Epidermal melanocyte (primary cell): ENCODE measurements around the gene DLL1.
A peak's percentile ranks its signal among the peaks of the same experiment; 100 is the strongest.
"Not testable (repeated sequence)": the region's sequence is repeated elsewhere in the genome, so short reads cannot be mapped to it uniquely, and the experiment has no call there.

ENCODE experiments used
- DNase-seq: peaks from one replicate; pipeline ENCODE4 v3.0.0; 2011; ENCODE audit warnings: low spot score; ENCODE audit not compliant: insufficient read length

Gene DLL1, protein sequence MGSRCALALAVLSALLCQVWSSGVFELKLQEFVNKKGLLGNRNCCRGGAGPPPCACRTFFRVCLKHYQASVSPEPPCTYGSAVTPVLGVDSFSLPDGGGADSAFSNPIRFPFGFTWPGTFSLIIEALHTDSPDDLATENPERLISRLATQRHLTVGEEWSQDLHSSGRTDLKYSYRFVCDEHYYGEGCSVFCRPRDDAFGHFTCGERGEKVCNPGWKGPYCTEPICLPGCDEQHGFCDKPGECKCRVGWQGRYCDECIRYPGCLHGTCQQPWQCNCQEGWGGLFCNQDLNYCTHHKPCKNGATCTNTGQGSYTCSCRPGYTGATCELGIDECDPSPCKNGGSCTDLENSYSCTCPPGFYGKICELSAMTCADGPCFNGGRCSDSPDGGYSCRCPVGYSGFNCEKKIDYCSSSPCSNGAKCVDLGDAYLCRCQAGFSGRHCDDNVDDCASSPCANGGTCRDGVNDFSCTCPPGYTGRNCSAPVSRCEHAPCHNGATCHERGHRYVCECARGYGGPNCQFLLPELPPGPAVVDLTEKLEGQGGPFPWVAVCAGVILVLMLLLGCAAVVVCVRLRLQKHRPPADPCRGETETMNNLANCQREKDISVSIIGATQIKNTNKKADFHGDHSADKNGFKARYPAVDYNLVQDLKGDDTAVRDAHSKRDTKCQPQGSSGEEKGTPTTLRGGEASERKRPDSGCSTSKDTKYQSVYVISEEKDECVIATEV

DNA sequence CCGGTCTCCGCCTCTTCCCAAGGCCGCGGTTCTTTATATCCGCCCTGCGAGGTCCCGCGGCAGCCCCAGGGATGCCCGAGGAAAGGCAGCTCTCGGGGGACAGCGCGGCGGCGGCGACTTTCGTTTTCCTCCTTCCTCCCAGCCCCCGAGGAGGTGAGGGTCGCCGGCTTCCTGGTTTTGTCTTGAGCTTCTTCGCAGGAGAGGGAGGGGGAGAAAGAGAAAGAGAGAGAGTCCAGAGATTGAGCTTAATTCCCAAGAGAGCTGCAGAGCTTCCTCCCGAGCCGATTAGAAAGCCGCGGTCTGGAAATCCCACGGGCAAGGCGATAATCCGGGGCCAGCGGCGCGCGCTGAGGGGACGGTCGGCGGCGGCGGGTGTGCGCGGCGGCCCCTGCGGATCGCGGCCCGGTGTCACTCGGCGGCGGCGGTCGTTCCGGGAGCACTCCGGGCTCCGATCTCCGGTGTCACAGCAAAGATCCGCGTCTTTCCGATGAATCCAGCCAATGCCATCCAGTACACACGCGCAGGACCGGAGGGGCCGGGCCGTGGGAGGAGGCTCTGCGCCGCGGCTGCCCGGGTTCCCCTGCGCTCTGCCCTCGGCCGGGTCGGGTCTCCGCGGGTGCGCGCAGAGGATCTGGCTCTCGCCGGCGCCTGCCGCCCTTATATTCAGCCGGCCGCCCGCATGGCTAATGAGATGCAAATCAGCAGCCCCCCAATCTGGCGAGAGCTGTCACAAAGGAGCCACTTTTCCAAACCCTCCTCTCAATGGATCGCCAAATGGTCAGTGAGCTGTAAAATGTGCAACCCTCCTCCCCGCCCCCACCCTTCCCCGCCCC, at the start of gene DLL1:
TSS of gene DLL1 (minus strand) at position 783 of the 833 bp plus-strand sequence. CDS start 939 bp downstream, outside the sequence.
- no peak for DNase-seq

DNA sequence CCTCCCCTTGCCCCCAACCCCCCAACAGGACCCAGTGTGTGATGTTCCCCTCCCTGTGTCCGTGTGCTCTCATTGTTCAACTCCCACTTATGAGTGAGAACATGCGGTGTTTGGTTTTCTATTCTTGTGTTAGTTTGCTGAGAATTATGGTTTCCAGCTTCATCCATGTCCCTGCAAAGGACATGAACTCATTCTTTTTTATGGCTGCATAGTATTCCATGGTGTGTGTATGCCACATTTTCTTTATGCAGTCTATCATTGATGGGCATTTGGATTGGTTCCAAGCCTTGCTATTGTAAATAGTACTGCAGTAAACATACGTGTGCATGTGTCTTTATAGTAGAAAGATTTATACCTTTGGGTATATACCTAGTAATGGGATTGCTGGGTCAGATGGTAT, 44.3 kb upstream of the DLL1 start:
- not testable (repeated sequence) for DNase-seq

DNA sequence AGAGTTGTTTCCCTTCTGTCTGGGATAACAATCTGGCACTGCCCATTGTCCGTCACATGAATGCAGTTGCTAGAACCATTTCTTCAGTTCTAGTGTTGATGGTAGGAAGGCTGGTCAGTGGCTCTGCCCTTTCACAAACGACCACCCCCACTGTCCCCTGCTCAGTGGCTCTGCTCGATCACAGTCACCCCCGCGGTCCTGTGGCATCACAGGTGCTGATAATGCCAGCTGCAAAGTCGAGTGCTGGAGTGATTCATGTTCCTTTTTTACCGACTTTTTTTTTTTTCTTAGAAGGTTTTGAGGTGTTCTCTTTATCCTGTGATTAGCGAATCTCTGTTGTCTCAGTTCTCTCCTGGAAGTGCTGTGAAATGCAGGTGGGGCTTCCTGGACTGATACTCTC, 38.4 kb upstream of the DLL1 start:
- DNase-seq: no peak

DNA sequence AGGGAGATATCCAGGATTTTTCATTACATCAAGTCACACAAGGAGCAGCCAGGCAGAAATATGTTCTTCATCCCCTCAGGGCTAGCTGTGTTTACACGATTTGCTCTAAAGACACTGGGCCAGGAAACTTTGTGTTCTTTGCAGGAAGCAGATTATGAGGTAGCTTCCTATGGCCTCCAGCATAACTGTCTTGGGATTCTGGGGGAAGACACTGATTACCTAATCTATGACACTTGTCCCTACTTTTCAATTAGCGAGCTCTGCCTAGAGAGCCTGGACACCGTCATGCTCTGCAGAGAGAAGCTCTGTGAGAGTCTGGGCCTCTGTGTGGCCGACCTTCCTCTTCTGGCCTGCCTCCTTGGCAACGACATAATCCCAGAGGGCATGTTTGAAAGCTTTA, 26.8 kb upstream of the DLL1 start:
- DNase-seq: no peak

DNA sequence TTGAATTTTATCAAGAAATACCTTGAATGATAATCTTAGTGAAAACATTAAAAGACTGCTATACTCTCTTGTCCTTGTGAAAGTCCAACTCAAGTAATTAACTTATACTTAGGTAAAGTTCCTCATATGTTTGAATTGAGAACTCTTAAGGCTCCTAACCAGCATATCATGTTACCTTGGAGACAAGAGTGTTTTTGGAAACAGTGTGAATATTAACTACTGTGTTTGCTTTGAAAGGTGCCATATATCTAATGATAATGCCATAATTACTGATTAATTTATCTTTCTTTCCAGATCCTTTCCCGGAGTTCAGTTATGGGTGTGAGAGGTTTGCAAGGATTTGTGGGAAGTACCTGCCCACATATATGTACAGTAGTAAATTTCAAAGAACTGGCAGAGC, 26.2 kb upstream of the DLL1 start:
- DNase-seq: no peak

DNA sequence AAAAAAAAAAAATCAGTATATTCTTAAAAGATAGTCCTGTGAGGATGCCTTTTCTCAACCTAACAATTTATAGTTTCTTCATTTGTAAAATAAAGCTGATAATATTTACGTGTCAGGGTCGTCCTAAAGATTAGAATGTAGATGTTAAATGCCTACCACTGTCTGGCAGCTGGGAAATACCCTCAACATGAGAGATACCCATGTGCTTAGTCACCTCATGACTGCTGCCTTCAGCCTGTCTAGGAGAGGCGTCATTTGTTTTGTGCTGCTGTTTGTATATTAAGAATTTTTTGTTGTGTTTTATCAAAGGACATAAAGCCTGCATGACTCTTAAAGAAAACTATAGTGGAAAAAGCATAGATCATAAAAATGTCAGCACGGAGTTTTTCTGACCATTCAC, 25.2 kb upstream of the DLL1 start:
- DNase-seq: no peak

DNA sequence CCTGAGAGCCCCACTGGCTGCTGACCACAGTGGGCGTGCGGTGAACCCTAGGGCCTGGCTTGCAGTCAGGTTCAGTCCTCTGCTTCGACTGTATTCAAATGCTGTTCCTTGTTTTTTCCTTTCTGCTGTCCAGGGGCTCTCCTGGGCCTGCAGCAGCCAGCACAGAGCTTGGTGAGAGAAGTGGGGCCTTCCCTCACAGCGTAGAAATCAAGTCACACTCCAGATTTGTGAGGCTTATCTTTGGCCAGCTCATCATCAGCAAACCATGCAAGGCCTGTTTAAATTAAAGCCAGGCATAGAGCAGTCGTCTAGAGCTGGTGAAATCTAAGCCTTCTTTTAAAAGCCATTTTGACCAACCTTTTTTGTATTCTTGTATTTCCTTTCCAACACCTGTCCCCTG, 24.1 kb upstream of the DLL1 start:
- DNase-seq: no peak

DNA sequence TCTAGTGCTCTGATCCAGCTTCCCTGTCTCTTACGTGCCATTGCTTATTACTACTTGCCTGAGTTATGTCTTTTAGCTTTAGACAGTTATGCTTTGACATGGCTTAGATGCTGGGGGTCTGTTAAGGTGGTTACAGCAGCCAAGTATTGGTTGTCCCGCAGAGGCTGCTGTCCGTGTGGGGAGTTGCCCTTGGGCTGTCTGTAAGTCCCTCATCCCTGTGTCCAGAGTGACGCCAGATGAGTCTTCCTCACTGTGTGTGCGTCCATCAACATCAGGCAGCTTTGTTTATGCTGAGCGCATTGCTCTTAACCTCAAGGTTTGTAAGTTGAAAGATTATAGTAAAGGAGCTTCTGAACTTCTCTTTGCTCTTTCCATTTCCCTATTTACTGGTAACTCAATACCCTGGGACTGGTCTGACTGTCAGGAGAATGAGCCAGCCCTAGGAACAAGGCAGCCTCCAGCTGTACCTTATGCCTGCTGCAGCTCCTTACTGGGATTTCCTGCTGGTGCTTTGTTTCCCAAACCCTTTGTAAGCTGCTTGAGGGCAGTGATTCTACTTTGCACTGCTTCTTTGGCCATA, 22.9 kb upstream of the DLL1 start:
- DNase-seq: no peak

DNA sequence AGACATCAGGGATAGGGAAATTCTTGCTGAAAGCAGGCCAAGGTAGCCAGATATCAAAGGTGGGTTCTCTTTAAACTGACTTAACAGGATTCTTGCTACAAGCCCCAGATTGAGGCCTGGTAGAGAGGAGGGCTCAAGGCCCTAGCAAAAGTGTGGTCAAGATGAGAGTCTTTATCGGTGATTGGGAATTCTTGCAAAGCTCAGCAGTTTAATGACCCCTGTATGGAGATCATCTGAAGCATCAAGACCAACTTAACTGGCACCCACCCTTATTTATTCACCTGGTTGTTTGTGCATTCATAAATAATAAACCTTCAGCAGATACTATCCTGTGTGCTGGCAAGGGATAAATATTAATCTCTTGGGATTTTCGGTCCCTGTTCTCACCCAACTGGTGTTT, 22.0 kb upstream of the DLL1 start:
- no peak for DNase-seq

DNA sequence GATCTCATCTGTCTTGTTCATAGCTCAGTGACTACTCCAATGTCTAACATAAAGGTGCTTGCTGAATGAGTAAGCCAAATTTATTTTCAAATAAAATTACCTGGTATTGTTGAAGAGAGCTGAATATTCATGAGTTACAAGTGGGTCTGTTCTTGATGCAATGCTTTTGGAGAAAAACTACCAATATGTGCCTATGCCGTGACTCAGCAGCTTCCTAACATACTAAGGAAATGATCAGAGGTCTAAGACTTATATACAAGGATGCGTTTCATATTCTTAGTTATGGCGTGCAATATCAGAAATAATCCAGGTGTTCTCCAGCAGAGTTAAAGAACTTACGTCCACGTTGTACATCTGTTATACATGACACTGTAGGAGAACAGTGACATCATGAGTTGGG, 20.8 kb upstream of the DLL1 start:
- no peak for DNase-seq

DNA sequence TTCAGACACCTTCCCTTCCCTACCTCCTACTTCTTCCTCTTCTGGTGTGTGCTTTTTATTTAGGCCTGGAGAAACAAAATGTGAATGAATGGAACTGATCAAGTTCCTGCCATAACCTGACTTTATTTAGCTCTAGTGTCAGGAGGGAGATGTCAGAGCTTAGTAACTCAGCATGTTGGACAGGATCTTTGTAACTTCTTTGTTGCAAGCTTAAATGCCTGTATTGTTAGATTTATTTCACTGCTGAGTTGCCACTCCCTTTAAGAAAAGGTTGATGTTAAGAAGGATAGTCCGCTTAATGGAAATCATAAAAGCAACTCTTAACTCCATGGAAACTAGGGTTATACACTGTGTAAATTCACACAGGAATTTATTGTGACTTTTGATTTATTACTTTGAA, 17.9 kb upstream of the DLL1 start:
- DNase-seq: no peak

DNA sequence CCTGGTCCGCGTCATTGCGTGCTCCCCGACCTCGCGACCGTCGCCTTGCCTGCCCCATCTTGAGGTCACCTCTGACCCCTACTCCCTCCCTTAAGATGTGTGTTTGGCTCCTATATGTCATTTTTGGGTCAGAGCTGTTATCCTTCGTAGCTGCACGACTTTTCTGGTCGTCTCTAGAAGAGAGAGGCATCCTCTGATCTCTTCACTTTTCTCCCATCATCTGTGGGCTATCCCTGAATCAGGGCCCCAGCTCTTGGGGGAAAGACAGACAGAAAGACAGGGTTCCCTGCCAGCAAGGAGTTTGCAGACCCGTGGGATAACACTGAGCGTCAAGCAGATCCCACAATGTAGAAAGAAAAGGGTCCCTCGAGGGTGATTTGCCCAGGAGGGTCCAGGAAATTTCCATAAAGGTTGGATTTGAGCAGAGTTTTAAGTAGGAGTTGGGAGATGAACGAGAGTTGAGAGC, 16.2 kb upstream of the DLL1 start:
- DNase-seq: no peak

DNA sequence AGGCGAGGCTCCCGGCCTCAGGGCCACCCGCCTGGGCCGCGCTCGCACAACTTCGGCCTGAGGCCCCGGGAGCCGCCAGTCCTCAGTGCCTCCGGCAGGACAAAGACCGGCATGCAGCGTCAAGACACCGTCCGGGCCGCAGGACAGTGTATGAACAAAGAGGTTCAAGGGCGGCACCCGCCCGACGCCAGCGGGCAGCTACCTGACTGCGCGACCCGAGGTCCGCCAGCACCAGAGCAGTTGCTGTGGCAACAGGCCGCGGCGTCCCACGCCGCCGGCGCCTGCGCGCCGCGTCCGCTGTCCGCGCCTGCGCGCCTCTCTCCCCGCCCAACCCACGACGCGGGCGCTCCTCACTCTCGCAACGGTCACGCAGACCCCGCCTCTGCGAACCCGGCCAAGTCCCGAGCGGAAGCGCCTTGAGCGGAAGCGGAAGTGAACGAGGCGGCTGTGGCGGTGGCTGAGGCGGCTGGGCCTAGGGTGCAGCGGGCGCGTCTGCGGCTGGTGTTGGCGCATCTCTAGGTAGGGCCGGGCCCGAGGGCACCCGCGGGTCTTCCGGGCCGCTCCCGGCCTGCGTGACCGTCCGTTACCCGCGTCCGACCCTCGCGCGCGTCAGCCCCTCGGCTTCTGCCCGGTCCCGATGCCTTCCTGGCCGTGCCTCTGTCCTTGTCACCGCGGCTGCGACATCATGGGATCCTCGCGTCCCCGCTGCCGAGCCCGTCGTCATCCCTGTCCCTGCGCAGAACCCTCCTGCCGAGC, 15.6 kb upstream of the DLL1 start, which contains the start of gene FAM120B:
TSS of gene FAM120B (plus strand) at position 435 of the 756 bp plus-strand sequence. CDS start 10,633 bp downstream, outside the sequence.
- DNase-seq: peak; percentile 95

DNA sequence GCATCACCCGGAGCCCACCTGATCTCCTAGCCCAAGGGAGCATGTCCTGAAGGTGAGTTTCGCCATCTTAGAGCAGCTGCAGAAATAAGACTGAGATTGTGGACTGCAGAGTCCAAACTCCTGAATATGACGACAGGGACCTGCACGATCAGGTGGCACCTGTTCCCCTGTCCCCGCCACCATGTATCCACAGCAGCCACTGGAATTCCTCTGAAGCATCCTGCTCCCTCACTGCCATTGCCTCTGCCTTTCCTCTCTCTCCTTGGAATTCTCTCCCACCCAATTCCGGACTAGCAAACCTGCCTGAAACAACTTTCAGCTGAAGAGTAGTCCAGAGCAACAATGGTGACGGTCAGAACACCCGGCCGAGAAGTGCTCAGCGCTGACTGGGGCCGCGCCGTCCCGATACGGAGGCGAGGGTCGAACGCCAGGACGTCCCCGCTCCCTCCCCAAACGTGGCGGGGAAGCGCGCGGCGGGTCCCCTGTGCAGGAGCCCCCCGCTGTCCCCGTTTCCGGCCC, 15.0 kb upstream of the DLL1 start:
- DNase-seq: no peak

DNA sequence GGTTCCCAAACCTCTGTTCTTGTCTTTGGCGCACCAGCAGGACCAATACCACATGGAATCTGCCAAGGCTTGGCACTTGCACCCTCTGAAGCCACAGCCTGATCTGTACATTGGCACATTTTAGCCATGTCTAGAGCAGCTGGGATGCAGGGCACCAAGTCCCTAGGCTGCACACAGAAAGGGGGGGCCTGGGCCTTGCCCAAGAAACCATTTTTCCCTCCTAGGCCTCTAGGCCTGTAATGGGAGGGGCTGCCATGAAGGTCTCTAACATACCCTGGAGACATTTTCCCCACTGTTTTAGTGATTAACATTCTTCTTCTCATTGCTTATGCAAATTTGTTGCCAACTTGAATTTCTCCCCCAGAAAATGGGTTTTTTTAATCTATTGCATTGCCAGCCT, 10.3 kb upstream of the DLL1 start:
- DNase-seq: no peak

DNA sequence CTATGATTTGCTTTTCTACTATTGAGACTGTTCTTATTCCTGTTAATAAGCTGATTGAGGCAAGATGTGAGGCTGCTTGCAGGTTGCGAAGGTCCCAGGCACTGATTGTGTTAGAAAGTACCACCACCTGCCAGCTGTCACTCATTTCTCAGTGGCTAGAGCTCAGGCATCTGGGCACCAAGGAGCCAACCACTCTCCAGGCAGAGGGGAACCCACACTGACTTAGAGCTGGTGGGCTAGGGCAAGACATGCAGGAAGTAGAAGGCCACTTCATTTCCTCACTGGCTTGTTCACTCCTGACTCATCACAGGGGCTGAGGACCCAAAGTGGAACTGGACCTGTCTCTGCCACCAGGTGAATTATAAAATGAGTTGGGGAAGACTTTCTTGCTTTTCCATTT, 7.8 kb upstream of the DLL1 start:
- DNase-seq: no peak

DNA sequence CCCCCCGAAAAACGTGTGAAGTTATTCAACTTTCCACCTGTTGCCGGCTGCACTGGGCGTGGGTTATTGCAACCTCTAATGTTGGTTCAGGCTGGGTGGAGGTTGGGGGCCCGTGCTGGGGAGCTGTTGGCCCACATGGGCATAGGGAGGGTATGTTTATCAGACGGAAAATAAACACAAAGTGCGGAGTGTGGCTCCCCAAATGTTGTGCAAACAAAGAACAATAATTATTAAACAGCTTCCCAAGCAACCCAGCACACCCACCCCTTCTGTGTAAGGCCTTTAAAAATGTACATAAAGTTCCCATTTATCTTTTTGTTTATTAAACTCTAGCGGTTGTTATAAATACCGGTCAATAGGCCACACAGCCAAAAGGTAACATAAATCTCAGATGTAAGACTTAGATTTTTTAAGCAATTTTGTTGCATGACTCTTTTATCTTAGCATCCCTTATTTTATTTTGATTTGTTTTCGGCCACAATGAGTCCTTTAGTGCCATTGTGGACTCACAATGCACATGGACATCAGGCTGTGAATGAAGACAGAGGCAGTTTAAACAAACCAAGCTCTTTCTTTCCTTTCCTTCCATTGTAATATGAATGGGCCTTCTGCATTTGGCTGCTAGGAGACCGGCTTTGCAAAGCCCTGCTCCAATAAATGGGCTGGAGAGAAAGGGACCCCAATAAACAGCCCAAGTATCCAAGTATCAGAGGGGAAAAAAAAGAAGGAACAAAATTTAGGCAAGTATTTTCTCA, 6.9 kb upstream of the DLL1 start:
- DNase-seq: no peak

DNA sequence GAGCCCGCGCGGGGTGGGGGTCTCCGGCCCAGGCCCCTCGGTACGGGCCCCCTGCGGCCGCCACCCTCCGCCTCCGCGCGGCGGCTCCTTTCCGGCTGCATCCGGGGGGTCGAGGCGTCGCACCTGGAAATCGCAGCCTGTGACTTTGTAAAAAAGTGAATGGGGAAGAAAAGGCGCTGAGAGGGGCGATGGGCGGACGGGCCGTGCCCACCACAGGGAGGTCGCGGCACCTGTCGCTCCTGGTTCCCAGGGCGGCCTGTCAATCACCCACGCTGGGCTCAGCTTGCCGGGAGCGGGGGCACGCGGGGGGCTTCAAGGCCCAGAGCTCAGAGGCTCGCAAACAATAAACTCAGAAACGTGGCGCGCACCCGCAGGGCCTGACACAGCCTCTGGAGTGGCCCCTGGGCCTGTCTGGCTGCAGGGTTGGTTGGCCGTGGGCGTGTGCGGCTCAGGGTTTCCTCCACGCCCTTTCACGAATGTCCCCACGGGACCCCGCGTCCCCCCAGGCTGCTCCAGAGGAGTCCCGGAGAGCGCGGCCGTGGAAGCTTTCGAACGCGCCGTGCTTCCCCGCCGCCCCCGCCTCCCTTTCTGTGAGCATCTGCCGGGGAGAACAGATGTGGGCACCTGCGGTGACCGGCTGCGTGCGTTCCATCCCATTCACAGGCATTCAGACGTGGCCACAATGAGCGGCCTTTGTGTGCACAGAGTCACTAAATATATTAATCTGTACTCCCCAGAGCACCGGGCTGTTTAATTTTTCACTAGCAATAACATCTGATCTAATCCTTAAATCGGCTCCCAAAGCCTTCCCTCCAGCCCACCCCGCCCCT, 6.1 kb upstream of the DLL1 start:
- DNase-seq: no peak

DNA sequence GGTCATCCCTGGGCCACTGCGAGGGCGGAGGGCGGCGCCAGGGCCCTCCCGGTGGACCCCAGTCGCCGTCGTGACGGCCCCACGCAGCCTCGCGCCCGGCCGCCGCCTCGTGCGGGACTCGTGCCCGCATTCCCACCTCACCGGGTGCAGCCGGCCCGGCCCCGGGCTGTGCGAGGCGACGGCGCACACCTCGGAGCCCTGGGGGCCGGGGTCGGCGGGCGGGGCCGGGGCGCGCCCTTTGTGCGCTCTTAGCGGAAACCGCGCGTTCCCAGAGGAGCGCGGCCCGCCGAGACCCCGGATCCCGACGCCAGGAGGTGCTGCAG, 5.5 kb upstream of the DLL1 start:
- no peak for DNase-seq
